ENCODE results near the gene HSD17B1. TPM values are rescaled to one million over a fixed set of nuclear protein-coding genes. Genes with fewer than 3 reads are reported as not detected.

HSD17B1 gene
- total RNA-seq, 1 donor from 2014 or later = 1.4 TPM

GRCh38 chr17:42530952-42531454, 21.7 kb upstream of the HSD17B1 start:
- H3K27me3 Mint-ChIP-seq (ENCODE audit: unreplicated experiment) = no peaks in the 10 kb centered on the region
- no peak for TF ChIP-seq CTCF (IDR thresholded peaks at IDR 0.05)
- H3K9me3 Mint-ChIP-seq (ENCODE audit: unreplicated experiment) = no peaks in the 10 kb centered on the region
- DNase-seq (ENCODE audit: extremely low spot score, unreplicated experiment) = no peak
- peak overlapping the region; percentile 39 for H3K27ac Mint-ChIP-seq (ENCODE audit: unreplicated experiment)
- no peaks in the 10 kb centered on the region for H3K36me3 Mint-ChIP-seq (ENCODE audit: unreplicated experiment)
- H3K4me3 Mint-ChIP-seq (ENCODE audit: unreplicated experiment) = no peak overlapping the region
- peaks cover 45% of the 10 kb centered on the region for H3K4me1 Mint-ChIP-seq (ENCODE audit: unreplicated experiment)

GRCh38 chr17:42531455-42532354, 21.0 kb upstream of the HSD17B1 start:
- Mint-ChIP-seq H3K4me1 (ENCODE audit: unreplicated experiment) (peaks cover 41% of the 10 kb centered on the region), H3K4me3 (ENCODE audit: unreplicated experiment) (peak overlapping the region; percentile 64), H3K27ac (ENCODE audit: unreplicated experiment) (peak overlapping the region; percentile 73), H3K9me3 (ENCODE audit: unreplicated experiment) (no peaks in the 10 kb centered on the region), H3K27me3 (ENCODE audit: unreplicated experiment) (no peaks in the 10 kb centered on the region), H3K36me3 (ENCODE audit: unreplicated experiment) (no peaks in the 10 kb centered on the region)
- TF ChIP-seq CTCF (IDR thresholded peaks at IDR 0.05) = peak; percentile 51
- no peak for DNase-seq (ENCODE audit: extremely low spot score, unreplicated experiment)

- no peaks in the 10 kb centered on the region for H3K27me3 Mint-ChIP-seq (ENCODE audit: unreplicated experiment)
- H3K36me3 Mint-ChIP-seq (ENCODE audit: unreplicated experiment) = peaks cover 10% of the 10 kb centered on the region
- no peak for DNase-seq (ENCODE audit: extremely low spot score, unreplicated experiment)
- H3K4me1 Mint-ChIP-seq (ENCODE audit: unreplicated experiment) = peaks cover 48% of the 10 kb centered on the region
- H3K9me3 Mint-ChIP-seq (ENCODE audit: unreplicated experiment) = no peaks in the 10 kb centered on the region
- H3K4me3 Mint-ChIP-seq (ENCODE audit: unreplicated experiment) = peak overlapping the region; percentile 64
- TF ChIP-seq CTCF (IDR thresholded peaks at IDR 0.05) = no peak
- peak overlapping the region; percentile 96 for H3K27ac Mint-ChIP-seq (ENCODE audit: unreplicated experiment)
These were observed 17.3 kb upstream of the HSD17B1 start for GRCh38 chr17:42535155-42536047.

GRCh38 chr17:42536048-42536371, 16.7 kb upstream of the HSD17B1 start, which contains the start of gene NAGLU:
NAGLU (plus strand) TSS chr17:42536241; CDS start chr17:42536273, 32 bp downstream.
- Mint-ChIP-seq H3K27me3 (ENCODE audit: unreplicated experiment) (no peaks in the 10 kb centered on the region), H3K4me1 (ENCODE audit: unreplicated experiment) (peaks cover 44% of the 10 kb centered on the region), H3K36me3 (ENCODE audit: unreplicated experiment) (peaks cover 10% of the 10 kb centered on the region), H3K9me3 (ENCODE audit: unreplicated experiment) (no peaks in the 10 kb centered on the region), H3K4me3 (ENCODE audit: unreplicated experiment) (peak within 1 kb of the TSS; percentile 85), H3K27ac (ENCODE audit: unreplicated experiment) (peak within 1 kb of the TSS; percentile 96)
- no peak for TF ChIP-seq CTCF (IDR thresholded peaks at IDR 0.05)
- DNase-seq (ENCODE audit: extremely low spot score, unreplicated experiment) = peak; percentile 98
